Iris pigment epithelial cell (primary cell): ENCODE results near the gene SLC37A4.
"Not testable (repeated sequence)": the region's sequence is repeated elsewhere in the genome, so short reads cannot be mapped to it uniquely, and the experiment has no call there.

Source experiments
- DNase-seq: peaks from one replicate; pipeline ENCODE4 v3.0.0-alpha.2; 2011; ENCODE audit warnings: low read depth

SLC37A4 gene

DNA sequence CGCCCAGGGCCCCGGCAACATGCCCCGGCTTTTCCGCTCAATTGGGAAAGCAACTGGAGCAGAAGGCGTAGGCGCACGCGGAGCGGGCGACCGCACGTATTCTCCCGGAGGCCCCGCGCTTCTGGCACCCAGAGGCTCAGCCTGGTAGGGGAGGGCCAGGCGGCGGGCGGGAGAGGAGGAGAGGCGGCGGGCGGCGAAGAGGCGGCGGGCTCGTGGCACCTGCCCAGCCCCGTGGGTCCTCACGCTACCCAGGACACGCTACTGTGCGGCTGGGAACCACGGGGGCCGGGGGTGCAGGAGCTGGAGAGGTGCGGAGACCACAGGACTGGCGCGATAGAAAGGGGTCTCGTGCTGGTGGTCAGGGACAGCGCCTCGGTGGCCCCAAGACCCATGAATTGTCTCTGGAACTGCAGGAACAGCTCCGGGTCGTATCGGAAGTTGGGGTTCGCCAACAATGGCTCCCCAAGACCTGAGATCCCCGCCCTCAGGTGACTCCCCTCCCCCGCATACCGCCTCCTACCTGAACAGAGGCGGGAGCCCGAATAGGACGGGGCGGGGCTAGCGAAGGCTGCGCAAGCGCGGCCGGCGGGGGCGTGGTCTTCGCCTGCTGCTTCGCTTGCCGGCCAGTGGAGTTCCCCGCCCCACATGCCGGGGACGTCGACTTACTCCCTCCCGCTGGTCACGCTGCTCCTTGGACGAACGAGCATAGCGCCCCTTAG, at the start of gene SLC37A4:
SLC37A4 (minus strand) TSS at position 549 of the 719 bp plus-strand sequence.
- DNase-seq = peak; percentile 98

DNA sequence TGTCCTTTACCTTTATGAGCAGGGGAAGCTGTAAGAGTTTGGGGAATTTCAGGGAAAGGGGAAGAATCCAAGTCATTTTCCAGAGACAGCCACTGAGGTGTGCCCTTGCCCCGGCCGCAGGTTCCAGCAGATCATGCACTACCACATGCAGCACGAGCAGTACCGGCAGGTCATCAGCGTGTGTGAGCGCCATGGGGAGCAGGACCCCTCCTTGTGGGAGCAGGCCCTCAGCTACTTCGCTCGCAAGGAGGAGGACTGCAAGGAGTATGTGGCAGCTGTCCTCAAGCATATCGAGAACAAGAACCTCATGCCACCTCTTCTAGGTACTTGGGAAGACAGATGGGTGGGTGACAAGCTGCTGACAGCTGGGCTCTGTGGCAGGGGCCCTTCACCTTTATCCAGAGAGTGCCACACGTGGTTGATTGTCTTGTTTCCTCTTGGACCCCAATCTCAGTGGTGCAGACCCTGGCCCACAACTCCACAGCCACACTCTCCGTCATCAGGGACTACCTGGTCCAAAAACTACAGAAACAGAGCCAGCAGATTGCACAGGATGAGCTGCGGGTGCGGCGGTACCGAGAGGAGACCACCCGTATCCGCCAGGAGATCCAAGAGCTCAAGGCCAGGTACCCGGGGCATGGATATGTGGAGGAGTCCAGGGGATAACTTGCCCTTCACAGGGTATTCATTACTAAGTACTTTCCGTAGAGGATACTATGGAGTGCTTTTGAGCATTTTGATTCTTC, 48.2 kb upstream of the SLC37A4 start:
- DNase-seq = no peak

DNA sequence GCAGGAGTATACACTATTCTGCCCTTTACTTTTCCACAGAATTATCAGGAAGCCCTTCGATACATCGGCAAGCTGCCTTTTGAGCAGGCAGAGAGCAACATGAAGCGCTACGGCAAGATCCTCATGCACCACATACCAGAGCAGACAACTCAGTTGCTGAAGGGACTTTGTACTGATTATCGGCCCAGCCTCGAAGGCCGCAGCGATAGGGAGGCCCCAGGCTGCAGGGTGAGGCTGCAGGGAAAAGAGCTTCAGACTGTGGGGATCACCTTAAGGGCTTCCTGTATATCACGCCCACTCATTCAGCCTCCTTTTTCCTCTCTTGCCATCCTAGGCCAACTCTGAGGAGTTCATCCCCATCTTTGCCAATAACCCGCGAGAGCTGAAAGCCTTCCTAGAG, 47.2 kb upstream of the SLC37A4 start:
- DNase-seq = no peak

DNA sequence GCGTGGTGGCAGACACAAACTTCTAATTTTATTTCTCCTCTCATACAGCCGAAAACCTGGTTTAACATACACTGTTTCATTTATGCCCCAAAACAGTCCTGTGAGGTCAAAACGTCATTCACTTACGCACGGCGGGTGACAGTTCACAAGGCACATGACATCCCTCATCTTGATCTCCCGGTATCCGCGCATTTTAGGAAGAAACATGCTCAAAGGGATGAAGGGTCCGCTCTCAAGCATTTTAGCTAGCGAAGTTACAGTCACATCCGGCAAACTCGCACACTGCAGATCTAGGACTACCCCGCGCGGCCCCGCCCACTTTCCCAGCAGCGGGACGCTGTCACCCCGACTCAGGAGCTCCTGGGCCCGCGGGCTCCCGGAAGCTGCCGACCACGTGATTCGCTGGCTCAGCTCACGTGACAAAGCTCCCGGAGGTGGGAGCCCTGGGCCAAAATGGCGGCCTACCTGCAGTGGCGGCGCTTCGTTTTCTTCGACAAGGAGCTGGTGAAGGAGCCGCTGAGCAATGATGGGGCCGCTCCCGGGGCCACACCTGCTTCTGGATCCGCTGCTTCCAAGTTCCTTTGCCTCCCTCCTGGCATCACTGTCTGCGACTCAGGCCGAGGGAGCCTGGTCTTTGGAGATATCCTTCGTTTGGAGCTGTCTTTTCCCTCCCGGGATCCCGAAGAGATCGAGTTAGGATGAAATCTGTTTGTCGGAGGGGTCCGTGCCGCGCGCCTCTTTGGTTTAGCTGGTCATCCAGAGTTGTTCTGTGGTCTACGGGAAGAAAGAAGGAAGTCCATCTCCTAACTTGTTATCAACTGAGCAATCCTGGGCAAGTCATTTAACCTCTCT, 36.9 kb upstream of the SLC37A4 start, which contains the start of gene VPS11:
VPS11 (plus strand) TSS at position 448 of the 852 bp plus-strand sequence; CDS start at position 454, 6 bp downstream.
- peak; percentile 94 for DNase-seq

DNA sequence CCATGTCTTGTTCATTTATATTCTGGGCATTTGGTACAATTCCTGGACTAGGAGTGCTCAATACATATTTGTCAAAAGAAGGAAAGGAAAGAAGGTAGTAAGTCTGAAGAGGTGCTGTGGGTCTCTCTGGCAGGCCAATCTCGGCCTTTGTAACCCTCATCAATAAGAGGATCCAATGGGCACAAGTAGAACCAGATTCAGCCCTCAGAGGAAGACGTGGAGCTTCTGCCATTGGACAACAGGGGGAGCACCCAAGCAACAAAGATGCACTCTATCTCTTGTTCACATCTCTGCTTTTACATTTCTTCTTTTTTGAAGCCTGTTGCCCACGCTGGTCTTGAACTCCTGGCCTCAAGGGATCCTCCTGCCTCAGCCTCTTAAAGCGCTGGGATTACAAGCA, 34.7 kb upstream of the SLC37A4 start:
- peak; percentile 49 for DNase-seq

DNA sequence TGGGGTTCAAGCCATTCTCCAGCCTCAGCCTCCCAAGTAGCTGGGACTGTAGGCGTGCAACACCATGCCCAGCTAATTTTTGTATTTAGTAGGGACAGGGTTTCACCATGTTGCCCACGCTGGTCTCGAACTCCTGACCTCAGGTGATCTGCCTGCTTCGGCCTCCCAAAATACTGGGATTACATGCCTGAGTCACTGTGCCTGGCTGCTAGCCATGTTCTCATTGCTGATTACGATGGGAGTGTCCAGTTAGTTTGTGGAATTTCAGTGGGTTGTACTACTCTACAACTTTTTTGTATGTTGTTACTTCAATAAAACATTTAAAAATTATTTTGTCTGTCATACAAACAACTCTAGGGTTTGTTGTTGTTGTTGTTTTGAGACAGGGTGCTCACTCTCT, 32.1 kb upstream of the SLC37A4 start:
- DNase-seq = peak; percentile 76

DNA sequence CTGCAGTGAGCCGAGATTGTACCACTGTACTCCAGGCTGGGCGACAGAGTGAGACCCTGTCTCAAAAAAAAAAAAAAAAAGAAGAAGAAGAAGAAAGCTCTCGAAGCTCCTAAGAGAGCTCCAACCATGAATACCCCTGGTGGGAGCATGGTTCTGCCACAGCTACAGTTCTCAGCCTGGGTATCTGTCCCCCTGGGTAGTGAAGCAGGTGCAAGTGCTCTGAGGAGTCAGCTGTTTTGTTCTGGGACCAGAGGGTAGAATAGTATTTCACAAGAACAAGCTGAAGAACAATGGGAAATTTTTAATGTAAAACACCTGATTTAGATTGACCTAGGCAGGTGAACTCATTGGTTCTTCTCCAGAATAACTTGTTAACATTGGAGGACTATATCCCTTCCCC, 30.6 kb upstream of the SLC37A4 start:
- no peak for DNase-seq

DNA sequence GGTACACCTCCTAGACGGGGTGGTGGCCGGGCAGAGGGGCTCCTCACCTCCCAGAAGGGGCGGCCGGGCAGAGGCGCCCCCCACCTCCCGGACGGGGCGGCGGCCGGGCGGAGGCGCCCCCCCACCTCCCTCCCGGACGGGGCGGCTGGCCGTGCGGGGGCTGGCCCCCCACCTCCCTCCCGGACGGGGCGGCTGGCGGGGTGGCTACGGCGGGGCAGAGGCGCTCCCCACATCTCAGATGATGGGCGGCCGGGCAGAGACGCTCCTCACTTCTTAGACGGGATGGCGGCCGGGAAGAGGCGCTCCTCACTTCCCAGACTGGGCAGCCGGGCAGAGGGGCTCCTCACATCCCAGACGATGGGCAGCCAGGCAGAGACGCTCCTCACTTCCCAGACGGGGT, 28.5 kb upstream of the SLC37A4 start:
- DNase-seq = not testable (repeated sequence)

DNA sequence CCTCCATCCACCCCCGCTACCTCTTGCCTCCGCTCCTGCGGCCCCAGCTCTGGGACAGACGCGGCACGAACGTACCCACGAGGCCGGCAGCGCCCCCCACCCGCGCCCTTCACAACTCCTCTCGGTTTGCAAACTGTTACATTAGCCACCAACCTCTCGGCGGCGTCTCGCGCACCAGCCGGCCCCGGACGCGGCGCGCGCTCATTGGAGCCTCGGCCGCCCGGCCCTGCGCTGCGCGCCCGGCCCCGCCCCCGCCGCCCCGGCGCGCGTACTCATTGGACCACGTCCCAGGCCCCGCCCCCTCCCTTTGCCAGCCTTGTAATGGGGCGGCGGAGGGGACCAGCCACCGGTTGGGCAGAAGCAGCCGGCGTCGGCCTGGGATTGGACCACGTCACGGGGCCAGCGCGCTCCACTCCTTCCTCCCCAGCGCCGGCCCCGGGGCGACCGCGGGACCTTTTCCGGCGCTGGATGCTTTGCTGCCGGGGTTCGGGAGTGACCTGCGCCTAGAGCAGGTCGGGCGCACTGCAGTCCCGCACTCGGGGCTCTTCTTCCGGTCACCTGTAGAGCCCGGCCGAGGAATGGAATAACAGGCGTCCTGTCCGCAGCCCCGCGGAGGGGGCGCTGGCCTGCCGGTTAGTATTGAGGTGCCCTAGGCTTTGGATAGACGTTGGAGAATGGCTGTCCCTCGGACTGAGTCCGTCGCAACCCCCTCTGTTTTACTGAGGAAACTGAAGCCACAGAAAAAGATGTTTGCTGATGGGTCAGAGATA, 26.5 kb upstream of the SLC37A4 start, which contains the start of gene HYOU1:
HYOU1 (minus strand) TSS at position 206 of the 770 bp plus-strand sequence. CDS start 1,045 bp downstream, outside the sequence.
- DNase-seq = peak; percentile 97

DNA sequence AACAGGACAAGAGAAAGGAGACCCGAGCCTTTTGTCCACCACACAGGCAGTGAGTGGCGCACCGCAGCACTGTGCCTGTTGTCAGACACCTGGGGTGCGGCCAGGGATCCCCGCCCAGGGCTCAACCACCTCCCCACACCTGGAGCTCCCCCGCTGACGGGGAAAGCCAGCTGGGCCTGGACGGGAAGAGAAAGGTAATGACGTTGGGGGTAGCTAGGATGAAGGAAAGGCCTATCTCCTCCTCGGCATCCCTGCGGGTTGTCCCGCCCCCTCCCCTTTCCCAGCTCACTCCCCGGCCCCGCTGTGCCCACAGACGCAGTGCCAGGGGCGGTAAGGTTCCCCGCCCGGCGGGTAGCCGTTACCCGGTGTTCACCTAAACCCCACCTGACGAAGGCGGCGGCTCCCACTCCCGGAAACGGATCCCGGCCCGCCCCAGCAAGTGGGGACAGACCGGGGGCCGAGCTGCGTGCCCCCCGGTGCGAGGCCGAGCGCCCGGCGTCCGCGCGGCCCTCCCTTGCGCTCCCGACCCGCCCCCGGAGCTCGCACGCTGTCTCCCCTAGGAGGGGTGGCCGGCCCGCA, 25.8 kb upstream of the SLC37A4 start:
- no peak for DNase-seq

DNA sequence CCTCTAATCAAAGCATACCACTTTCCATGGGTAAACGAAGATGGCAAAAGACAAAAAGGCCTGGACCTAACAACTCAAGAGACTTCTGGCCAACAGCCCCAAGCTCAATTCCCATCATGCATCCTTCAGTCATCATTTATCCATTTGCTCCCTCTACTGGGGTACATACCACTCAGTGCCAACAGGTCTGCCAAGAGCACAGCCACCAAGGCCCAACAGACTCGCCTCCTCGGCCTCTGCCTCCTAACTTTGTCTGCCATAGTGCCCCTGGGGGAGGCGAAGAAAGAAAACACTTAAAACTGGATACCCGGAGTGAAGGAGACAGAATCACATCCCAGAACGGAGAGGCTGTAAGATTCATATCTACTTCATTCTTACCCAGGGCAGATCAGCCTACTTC, 25.2 kb upstream of the SLC37A4 start:
- peak; percentile 43 for DNase-seq

DNA sequence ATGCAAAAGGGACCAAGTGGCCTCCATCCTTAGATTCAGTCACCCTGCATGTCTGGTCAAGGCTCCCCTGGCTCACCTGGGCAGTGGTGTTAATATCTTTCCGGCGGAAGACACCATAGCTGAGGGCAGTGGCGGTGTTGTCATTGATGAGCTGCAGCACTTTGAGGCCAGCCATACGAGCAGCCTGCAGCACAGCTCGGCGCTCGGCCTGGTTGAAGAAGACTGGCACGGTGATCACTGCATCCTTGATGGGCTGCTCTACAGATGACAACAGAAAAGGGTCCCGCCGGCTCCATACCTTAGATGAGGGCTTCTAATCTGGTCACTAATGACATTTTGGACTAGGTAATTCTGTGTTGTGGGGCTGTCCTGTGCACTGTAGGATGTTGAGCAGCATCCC, 23.7 kb upstream of the SLC37A4 start:
- DNase-seq = no peak

DNA sequence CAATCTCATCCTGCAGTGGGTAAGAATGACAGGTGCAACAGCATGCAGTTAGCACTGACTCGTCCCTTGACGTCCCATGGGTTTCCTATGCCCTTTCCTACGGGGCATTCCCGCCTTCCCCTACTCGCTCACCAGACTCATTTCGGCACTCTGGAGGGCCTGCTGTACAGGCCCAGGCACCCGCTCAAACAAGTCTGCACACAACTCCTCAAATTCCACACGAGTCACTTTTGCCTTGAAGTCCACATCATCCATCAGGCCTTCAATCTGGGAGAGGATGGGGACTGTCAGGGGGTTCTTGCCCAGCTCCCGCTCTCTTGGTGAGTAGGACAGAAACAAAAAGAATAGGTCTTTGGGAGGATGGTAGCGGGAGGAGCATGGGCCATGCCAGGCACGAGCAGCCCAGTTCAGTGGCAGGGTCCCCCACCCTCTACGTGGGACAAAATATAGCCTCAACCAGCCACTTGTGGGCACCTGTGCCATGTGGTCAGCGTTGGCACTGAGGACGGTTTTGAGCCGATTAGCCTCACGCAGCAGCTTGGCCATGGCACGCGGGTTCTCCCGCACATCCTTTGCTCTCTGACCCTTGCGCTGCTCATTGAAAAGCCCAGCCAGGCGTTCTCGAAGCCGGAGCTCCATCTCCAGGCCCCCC, 21.6 kb upstream of the SLC37A4 start:
- DNase-seq = no peak

DNA sequence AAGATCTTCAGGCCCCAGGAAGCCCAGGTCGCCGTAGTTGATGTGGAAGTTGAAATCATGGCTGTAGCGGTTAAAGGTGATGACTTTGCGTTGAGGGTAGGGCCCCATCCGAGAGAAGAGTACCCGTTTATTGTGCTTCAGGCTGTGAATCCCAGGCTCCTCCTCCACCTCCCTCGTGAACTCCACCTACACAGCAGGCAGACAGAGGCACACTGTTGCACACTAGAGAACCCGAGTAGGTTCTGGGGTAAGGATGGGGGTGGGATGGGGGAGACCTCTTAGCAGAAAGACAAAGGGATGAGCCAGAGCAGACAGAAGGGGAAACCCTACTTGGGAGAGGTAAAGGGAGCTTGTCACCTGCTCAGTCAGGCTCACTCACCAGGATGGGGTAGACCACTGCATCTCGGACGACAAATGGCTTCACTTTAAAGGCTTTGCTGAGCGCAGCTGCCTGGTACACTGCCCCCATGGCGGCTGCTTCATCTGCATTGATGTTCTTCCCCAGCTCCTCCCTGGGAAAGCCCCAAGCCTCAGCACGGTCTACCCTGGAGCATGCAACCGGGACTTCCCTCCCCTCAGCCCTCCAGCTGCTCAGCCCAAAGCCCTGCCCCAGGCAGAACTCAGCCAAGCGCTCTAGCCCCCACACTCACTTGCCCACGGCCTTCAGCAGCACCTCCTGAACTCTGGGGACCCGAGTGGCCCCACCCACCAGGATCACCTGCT, 20.9 kb upstream of the SLC37A4 start:
- no peak for DNase-seq

DNA sequence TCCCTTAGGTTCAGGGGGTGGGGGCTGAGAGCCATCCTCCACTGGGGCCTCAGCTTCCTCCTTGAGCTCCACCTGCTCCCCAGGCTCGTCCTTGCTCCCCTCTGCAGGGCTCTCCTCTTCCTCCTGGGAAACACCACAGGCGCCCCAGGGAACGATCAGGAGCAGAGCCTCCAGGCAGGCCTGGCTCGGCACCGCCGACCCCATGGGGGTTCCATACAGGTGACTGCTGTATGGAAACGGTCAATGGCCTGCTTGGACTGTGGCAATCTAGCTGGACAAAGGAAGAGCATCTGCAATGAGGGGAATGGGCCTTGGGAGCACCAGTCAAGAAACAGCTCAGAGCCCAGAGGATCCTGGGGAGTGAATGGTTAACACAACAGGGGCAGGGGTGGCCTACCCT, 18.4 kb upstream of the SLC37A4 start:
- DNase-seq = no peak

DNA sequence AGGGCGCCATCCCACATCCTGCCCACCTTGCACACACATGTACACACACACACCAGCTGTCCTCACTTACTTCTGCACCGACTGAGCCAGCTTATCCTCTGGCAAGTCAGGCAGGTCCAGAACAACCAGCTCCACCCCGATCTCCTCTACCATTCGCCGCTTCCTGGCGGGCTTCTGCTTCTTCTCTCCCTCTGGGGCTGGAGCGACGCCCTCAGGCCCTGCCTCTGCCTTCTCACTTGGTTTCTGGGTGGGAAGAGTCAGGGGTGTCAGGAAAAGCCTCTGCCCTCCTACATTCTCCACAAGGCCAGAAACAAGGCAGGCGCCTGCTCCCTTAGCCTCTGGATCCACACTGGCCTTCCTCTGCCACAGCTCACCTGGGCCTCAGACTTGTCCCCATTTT, 18.0 kb upstream of the SLC37A4 start:
- no peak for DNase-seq

DNA sequence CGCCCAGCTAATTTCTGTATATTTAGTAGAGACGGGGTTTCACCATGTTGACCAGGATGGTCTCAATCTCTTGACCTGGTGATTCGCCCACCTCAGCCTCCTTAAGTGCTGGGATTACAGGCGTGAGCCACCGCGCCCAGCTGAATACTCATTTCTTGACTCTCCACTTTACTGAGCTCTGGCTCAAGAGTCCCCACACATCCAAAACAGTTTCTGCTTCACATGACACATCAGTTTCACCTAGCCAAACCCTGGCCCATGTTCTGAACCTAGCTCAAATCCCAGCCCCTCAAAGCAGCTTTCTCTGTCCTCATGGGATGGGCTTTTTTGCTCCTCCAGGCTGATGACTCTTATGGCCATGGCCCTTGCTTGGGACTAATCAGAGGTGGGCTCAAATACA, 16.5 kb upstream of the SLC37A4 start:
- no peak for DNase-seq

DNA sequence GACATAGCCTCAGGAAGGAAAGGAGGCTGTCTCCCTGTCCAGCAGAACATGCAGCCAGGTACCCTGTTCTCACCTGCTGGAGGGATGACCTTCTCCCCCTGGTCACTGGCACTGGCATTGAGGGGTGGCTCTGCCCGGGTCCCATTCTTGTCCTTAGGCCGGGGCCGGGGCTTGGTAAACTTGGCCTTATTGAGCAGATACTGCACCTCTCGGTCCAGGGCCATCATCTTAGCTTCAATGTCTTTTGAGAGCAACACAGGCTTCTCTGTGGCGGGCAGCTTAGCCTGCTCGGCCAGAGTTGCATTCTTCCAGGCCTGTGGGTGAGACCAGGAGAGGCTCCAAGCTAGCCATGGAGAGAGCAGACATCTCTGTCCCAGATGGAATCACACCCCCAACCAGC, 15.8 kb upstream of the SLC37A4 start:
- no peak for DNase-seq

DNA sequence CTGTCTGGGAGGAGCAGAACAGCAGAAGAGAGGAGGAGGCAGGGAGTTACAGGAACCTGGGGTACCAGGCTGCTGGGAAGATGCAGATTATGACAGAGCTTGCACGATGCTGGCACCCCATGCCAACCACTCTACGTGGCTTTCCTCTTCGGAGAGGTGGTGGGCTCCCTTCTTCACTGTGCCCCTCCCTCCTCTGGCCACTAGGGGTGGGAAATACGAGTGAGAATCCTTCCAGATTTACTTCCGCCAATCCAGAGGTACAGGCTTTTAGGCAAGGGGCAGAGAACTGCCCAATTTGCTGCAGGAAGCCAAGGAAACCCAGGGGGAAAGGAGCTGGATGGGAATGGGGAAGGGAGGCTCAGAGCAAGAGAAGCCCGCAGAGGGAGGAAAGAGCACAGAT, 14.0 kb upstream of the SLC37A4 start:
- DNase-seq = no peak

DNA sequence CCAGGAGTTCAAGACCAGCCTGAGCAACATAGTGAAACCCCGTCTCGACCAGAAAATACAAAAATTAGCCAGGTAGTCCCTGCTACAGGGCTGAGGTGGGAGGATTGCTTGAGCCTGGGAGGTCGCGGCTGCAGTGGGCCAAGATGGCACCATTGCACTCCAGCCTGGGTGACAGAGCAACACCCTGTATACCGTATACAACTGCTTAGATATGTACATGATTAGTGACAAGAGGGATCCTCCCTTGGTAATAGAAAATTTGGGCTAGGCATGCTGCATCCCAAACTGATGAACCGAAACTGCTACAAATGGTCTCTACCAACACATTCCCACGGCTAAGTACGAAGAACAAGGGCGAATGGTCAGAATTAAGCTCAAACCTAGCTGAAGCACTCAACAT, 12.2 kb upstream of the SLC37A4 start:
- no peak for DNase-seq
